Gastrocnemius medialis (tissue), 4 donors: ENCODE results near the gene PPIL1.

Experiments used
- POLR2A ChIP-seq, 2 donors: fragments of 450-650 bp; IDR thresholded peaks; one replicate each; pipeline ENCODE4 v1.6.1; 2017; ENCODE audit warnings: antibody characterized with exemption in 2 of 2, mild to moderate bottlenecking in 2 of 2, moderate library complexity in 2 of 2
- TF ChIP-seq, protein P1 (sequence below), 5 experiments: fragments of 450-650 bp in 3 of 5; fragments of 200-600 bp in 2 of 5; sonication (generic) in 2 of 5; IDR thresholded peaks in 4 of 5; conservative IDR thresholded peaks in 1 of 5; 1 replicate in 4 of 5; 2 replicates in 1 of 5; pipeline ENCODE4 v1.5.1; 2016 to 2019; ENCODE audit warnings: antibody characterized with exemption in 5 of 5, mild to moderate bottlenecking in 3 of 5, moderate library complexity in 3 of 5

DNA sequence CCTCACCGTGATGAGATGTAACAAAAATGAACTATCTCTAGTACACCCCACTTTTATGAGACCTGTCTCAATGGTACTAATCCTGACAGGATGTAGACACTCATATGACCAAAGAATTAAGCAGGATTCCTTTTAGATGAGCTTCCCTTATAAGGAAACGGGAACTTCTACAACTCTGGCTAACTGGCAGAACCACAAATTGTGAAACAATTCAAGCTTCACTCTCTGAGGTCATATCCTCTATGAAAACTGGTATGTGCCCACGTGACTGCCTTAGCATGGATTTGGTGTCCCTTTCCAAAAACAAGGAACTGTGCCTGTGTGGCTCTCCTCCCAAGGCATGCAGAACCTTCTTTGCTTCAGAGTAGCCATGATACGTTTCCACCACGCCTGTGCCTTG is 21.3 kb downstream of the PPIL1 start:
- TF ChIP-seq, protein P1, sequence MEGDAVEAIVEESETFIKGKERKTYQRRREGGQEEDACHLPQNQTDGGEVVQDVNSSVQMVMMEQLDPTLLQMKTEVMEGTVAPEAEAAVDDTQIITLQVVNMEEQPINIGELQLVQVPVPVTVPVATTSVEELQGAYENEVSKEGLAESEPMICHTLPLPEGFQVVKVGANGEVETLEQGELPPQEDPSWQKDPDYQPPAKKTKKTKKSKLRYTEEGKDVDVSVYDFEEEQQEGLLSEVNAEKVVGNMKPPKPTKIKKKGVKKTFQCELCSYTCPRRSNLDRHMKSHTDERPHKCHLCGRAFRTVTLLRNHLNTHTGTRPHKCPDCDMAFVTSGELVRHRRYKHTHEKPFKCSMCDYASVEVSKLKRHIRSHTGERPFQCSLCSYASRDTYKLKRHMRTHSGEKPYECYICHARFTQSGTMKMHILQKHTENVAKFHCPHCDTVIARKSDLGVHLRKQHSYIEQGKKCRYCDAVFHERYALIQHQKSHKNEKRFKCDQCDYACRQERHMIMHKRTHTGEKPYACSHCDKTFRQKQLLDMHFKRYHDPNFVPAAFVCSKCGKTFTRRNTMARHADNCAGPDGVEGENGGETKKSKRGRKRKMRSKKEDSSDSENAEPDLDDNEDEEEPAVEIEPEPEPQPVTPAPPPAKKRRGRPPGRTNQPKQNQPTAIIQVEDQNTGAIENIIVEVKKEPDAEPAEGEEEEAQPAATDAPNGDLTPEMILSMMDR (IDR thresholded peaks at IDR 0.05 in 4 of 5, conservative IDR thresholded peaks at IDR 0.05 in 1 of 5), result no peak
- no peak for TF ChIP-seq POLR2A (IDR thresholded peaks at IDR 0.05)
